Stimulated activated CD8-positive, alpha-beta memory T cell treated with anti-CD3 and anti-CD28 coated beads, Interleukin-4, amount 100 ng/mL, for 1 hour (primary cell): ENCODE data around the gene ATP5MG.
"Not testable (repeated sequence)": the region's sequence is repeated elsewhere in the genome, so short reads cannot be mapped to it uniquely, and the experiment has no call there.

ENCODE experiments used
- DNase-seq, 2 donors: peaks; one replicate each; pipeline ENCODE4 v3.0.0-alpha.2; 2020; ENCODE audit warnings: low read depth in 2 of 2, low spot score in 1 of 2

ATP5MG gene

DNA sequence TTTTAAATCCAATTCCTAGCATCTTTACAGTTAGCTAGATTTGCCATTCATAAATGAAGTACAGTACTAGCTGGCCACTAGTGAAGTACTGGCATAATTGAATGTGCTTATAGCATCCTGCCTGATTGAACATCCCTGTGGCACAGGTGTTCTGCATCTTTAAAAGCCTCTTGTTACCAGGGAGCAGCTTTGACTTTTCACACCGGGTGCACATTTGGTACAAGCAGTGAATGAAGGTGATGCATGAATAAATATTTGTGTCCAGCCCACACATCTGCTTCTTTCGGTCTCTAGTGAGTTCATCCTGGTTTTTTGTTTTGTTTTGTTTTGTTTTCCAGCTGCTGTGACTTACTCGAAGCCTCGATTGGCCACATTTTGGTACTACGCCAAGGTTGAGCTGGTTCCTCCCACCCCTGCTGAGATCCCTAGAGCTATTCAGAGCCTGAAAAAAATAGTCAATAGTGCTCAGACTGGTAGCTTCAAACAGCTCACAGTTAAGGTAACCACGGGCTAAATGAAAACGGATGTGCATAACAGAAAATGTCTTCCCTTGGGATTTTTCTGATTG is 5.3 kb downstream of the ATP5MG start:
- DNase-seq: no peak

DNA sequence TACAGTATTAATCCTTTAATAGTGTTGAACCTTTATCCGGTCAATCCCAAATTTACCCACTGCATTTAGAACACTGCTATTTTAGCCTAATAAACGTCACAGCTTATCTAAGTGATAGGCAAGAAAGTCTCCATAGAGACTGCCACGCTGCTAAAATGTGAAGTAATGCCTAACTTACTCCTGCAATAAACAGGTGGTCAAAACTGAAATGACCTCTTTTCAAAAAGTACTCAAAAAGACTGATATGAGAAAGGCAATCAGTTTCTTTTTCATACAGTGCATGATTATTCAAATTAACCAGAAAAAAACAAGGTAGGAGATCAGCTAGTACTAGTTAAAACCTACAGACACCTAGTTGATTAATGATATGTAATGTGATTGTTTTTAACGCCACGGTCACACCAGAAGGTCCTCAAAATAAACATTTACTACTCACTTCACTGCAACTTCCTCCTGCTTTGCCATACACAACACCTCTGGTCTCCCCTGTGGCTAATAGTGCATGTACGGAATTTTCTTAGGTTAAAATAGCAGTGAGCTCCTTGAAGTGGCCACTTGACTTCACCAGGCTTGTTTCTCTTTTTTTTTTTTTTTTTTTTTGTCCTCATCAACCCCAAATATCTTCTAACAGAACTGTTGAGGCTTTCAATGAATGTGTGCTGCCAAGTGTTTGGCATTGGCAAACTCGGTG is 8.8 kb downstream of the ATP5MG start:
- DNase-seq: no peak

DNA sequence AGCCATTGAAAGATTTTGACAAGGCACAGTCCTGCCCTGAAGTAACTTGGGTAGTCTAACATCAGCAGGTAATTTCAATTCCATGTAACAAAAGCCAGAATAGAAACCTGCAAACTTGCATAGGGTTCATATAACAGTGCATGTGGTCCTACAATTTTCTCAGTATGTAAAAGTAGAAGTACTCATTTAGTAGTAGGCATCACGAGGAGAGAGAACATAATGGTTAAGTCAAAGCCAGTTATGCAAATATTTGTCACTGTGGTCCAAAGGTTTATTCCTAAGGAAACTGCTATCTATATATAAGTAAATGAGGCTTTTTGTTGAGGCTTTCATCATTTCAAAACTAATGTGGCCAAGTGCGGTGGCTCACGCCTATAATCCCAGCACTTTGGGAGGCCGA is 10.1 kb downstream of the ATP5MG start:
- DNase-seq: no peak

DNA sequence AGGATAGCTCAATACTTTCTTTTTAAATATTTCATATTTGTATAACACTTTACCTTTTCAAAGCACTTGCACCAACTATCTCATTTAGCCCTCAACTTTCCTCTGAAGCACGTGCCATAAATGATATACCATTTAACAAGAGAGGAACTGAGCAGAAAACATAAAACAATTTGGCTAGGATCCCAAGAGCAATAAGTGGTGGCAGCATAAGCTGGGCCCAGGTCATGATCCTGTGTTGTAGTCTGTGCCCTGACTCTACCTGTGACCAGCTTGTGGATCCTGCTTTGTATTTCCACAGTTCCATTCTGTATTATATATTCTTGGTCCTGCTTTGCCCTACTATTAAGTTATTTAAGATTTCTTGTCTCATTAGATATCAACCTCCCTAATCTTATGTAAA is 11.5 kb downstream of the ATP5MG start:
- no peak for DNase-seq

DNA sequence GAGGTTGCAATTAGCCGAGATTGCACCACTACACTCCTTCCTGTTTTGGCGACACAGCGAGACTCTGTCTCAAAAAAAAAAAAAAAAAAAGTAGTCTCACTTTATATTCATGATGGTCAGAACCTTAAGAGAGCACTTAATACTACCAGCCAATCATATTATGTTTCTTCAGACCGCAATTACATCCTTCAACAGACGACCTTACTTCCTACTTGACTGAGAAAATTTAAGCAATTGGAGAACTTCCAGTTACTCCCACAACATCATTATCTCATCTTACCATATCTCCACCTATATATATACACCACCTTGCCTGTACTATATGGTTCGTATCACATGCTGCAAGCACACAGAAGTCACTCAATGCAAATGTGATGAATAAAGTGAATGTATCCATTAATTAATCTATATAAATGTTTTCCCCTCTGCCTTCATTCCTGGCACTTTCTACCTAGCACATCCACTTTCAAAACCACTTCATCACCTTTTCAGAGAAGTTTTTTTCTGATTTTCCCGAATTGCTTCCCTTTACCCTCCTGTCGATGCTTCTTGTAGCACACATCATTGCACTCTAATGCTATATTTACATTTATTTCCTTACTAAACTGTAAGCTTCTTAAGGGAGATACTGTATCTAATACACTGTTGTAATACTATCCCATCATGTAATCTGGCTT is 13.8 kb downstream of the ATP5MG start:
- no peak for DNase-seq

DNA sequence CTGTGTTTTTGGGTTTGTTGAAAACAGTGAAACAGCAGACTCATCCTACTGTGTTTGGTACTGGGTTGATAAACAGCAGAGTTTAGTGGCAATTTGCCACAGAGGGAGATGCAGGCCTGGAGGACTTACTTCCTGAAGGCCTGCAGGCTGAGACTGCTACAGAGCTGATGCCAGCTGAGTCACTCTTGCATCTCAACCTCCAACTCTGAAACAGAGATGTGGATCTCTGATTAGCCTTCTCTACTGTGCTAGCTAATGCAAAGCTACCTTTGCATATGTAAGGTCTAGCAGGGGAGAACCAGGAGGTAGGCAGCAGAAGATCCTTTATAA is 14.3 kb downstream of the ATP5MG start:
- no peak for DNase-seq

DNA sequence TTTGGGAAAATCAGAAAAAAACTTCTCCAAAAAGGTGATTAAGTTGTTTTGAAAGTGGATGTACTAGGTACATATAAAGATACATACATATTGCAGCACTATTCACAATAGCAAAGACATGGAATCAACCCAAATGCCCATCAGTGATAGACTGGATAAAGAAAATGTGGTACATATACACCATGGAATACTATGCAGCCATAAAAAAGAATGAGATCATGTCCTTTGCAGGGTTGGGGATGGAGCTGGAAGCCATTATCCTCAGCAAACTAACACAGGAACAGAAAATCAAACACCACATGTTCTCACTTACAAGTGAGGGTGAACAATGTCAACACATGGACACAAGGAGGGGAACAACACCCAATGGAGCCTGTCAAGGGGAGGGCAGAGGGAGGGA is 15.5 kb downstream of the ATP5MG start:
- DNase-seq: not testable (repeated sequence)

DNA sequence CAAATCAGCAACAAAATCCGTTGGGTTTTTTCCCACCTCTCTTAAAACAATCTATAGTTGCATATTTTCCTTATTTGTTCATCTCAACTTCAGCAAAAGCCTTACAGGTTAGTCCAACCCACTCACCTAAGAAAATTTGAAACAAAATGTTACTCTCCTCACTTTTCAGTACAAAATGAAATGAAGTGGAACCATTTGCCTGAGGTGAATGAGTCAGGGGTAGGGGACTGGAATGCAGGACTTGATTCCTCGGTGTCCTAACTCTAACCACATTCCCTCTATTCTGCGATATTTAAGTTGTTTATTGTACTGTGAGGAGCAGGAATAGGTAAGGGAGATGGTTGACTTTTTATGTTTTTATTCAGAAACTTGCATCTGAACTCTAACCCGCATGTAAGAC is 16.4 kb downstream of the ATP5MG start:
- no peak for DNase-seq

DNA sequence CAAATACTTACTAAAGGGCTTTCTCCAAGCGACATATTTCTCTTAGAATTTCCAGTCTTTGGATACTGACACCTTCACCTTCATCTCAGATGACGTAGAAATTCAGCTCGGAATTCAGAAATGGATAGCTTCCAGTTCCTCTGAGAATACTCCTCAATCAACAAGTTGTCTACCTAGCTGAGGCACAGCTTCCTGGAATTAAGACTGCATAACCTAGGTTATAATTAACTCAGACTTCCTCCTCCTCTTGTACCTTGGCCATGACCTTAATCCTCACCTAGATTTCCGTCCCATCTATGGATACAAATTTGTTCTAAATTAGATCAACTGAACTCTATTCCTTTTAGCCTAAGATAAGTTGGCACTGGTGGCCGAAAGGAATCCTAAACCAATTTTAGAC is 17.4 kb downstream of the ATP5MG start:
- no peak for DNase-seq

DNA sequence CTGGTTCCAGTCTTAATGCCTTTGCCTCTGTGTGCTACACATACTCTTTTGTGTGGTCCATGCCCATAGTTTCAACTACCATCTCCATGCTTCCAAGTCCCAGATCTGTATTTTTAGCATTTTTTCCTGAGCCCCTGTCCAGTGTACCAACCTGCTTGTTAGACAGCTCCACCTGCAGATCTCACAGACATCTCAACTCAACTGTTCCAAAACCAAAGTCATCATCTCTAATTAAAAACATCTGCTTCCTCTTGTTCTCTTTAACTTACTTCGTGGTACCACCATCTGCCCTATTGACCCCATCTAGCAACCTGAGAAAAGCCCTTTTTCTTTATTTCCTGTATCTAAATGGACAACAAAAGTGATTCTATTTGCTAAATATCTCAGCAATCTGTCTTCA is 26.3 kb downstream of the ATP5MG start:
- DNase-seq: no peak

DNA sequence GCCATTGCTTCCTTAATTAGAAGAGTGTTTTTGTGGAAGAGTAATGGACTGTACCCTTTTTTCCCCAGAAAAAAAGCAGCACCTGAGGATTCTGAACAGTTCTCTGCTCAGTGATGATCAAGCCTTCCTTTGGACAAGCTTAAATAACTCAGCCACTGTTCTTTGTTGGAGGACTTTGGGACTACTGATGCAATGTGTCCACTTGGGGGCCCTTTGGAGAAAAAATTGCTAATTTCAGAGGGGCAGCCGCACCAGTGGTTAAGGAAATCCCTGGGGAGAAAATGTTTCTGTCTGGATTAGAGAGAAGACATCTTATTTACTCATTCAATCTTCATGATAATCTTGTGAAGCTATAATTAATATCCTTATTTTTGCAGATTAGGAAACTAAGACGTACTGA is 29.6 kb downstream of the ATP5MG start:
- DNase-seq: no peak

DNA sequence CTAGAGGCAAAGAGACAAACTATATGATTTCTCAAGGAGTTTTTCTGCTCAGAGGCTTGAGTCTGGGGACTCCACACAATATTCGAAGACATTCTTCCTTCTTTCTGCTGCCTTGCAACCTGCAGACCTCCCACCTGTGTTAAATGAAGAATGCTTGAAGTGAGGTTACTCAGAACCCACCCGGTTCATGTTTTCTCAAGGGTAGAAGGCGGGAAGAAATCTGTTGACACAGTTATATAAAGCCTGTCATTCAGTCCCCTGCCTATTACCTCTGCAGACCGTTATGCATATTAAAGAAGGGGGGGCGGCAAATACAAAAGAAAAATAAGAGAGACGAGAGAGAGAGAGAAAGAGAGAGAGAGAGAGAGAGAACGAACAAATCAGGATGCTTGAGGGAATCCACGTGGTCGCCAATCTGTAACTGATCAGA is 32.7 kb downstream of the ATP5MG start:
- DNase-seq: no peak

DNA sequence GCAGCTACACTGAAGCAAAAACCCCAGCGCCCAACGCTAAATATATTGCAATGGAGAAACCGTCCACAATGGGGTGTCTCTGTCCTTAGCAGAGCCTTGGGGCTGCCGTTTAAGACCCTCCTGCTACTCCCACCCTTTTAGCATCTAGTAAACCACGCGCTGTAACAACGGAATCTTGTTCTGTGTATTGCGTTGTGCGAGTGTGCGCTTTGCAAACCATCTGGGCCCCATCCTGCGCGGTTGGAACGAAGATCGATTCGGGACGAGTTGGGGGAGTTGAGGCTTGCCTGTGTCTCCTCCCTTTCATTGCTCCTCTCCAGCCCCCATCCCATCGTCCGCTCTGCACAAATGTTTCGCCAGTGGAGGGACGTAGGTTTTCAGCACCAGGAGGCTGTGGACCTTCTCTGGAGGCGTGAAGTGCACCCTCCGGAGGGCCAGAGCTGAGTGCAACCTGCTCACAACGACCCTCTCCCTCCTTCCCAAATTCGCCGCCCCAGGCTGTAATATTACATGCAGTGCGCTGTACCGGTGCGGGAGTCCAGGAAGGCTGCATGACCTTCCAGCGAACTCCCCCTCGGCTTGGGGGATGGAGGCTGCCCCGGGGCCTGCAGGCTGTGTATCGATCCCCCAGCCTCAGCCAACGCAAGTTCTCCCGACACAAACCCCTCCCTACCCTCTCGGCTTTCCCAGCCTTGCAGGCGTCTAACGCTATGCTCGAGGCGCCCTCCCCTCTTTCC is 33.3 kb downstream of the ATP5MG start:
- peak in 1 of 2 donors; percentile 3 for DNase-seq

DNA sequence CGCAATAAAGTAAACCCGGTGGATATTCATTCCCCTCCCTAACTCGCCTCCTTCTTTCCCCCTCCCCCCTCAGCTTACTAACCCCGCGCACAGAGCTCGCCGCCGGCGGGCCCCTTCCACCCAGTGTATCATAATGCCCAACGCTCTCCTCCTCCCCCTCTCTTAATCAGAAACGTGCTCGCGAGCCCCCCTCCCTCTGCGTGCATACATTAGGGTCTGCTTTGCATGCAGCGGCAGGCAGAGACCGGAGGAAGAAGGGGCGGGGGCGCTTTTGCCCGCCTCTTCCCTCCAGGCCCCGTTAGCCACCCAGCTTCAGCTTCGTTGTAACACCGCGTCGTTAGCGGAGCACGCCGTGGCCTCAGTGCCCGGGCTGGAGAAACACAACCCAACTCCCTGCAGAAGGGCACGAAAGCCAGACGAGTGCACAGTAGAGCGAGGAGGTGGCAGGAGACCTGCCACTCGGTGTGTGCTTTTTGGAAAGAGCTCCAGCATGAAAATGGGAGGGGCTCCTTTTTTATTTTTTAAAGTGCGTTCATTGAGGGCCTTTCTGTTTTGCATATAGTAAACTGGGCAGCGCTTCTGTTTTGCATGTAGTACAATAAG is 34.0 kb downstream of the ATP5MG start:
- DNase-seq: peak; percentile 16 to 20

DNA sequence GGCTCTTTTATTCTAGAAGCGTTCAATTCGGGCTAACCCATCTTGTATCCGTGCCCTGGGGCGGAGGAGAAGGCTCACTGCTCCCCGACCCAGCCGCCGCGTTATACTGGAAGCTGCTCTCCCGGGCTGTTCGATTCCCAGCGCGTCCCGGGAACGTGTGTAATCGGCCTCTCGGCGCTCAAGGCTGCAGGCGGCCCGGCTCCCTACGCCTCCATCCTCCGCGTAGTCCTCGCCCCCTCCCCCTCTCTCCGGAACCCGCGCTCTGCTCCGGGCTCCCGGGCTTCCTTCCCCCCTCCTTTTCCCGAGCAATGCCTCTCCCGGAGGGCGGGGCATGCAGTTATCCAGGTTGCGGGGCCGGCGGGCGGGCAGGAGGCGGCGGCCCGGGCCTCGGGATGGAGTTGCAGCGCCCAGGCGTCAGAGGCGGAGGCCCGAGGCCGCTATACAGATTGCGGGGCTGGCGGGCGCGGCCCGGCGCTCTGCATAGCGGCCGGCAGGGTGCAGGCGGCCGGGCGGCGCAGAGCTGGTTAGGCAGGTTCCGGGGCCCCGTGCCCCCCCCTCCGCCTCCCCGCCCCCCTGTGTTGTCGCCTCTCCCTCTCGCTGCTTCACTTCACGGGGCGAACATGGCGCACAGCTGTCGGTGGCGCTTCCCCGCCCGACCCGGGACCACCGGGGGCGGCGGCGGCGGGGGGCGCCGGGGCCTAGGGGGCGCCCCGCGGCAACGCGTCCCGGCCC is 34.7 kb downstream of the ATP5MG start, which contains the start of gene KMT2A:
Gene KMT2A, plus strand, starts transcription at position 600 of the 732 bp plus-strand sequence. Its CDS starts 21 bp downstream, at position 621.
- peak; percentile 85 to 86 for DNase-seq

DNA sequence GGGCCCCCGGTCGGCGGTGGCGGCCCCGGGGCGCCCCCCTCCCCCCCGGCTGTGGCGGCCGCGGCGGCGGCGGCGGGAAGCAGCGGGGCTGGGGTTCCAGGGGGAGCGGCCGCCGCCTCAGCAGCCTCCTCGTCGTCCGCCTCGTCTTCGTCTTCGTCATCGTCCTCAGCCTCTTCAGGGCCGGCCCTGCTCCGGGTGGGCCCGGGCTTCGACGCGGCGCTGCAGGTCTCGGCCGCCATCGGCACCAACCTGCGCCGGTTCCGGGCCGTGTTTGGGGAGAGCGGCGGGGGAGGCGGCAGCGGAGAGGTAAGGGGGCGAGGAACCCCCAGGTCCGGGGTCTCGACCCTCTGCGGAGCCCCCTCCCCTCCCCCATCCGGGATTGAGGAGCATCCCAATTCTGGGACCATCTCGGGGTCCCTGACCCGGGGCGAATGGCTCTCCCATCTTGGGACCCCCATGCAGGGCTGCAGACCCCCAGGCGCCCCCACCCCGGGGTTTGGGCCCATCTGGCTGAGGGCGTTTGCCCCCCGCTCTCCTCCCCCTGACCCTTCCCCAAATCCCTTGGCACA is 35.3 kb downstream of the ATP5MG start:
- peak; percentile 22 to 29 for DNase-seq

DNA sequence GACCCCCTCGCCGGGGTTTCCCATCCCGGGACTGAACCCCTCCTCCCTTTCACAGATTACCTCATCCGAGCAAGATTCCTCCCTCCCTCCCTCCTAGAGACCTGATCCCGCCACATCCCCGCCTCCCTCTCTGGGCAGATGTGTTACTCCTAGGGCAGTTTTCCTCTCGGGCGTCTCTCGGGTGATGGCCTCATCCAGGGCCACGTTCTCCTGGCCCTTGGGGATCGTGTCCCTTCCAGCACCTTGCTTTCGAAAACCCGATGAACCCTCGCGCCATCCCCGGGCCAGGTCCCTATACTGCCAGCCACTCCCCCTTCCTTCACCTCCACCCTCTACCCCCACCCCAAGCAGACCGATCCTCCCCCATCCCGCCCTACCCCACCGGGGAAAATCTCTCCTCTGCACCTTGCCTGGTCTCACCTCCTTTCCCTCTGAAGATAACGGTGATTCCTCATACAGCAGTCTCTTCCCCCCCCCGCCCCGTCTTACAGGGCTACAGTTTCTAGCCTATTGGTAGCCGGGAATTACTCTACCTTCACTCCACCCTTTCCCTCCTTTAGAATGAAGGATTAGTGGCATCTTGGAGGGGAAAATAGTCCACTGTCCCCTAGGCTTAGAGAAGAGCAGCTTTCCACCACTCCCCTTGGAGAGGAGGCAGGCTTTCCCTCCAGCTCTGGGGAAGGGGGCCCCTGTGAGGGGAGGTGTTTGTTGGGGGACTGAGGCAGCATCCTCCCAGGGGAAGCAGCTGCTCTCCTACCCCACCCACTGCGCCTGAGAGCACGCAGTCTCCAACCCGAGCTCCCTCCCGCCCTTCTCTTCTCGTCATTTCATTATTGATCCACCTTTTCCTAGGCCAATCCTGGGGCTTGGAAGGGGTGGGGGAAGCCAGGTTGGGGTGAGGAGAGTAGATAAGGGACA is 36.1 kb downstream of the ATP5MG start:
- peak in 1 of 2 donors; percentile 13 for DNase-seq

DNA sequence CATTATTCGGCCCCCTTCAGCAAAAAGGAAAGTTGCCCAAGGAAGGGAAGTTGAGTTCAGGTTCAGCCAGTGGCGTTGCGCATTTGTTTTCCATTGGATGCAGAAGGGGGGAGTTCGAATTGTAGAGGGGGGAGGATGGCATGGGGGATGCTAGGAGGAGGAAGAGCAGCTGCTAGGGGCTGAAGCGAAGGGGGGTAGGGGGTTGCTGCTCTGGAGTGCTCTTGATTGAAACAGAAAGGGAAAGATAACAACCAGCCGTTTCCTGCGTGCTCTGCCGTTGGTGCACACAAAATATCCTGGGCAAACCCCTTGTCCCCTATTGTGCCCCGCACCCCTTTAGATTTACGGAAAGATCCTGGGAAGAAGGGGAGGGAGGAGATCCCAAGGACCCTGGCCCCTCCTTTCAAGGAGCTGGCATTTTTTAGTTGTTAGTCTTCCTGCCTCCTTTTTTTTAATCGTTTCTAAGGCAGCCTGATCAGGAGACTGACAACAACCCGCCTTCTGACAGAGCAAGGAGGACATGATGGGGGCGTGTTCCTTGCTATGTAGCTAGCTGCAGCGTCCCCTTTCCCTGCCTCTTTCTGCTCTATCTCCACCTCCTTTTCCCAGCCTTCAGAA is 37.0 kb downstream of the ATP5MG start:
- DNase-seq: peak in 1 of 2 donors; percentile 22

DNA sequence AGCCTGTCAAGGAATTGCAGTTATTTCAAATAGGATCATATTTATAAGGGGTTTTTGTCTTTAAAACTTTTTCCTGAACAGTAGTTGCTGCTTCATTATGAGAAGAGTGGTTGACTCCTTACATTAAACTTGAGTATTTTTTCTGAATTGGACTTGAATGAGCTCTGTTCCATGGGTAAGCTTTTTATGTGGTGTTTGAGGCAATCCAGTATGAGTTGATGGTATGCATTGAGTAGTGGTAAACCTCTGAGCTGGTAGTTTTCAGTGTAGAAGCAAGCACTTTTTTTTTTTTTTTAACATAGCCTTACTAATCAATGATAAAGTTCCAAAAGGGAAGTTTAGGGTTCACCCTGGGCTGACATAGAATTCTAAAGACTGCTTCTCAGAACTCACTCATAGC is 38.2 kb downstream of the ATP5MG start:
- DNase-seq: no peak
